GM12874 (cell line): Measurements from ENCODE around the gene ETV6.

Experiments
- CTCF ChIP-seq: IDR thresholded peaks from 2 replicates; pipeline ENCODE4 v1.5.1; 2011; ENCODE audit warnings: low read depth, mild to moderate bottlenecking, control low read depth, low read length, moderate library complexity; ENCODE audit not compliant: insufficient read depth

Gene ETV6

GRCh38 chr12:11672256-11673191, 23.1 kb downstream of the ETV6 start:
- TF ChIP-seq CTCF = no peak

- TF ChIP-seq CTCF = no peak
Measured at GRCh38 chr12:11673666-11674461, 24.4 kb downstream of the ETV6 start.

GRCh38 chr12:11674894-11675390, 25.5 kb downstream of the ETV6 start:
- TF ChIP-seq CTCF = no peak

- no peak for TF ChIP-seq CTCF
Measured at GRCh38 chr12:11676052-11676451, 26.6 kb downstream of the ETV6 start.

- TF ChIP-seq CTCF = no peak
Measured at GRCh38 chr12:11677093-11677492, 27.6 kb downstream of the ETV6 start.

- TF ChIP-seq CTCF = no peak
Measured at GRCh38 chr12:11677752-11678151, 28.3 kb downstream of the ETV6 start.

- no peak for TF ChIP-seq CTCF
Measured at GRCh38 chr12:11678781-11679180, 29.3 kb downstream of the ETV6 start.
